Mesothelial cell of epicardium (in vitro differentiated cells): Measurements from ENCODE around the gene SFR1. TPM values are rescaled to one million over a fixed set of nuclear protein-coding genes. Genes with fewer than 3 reads are reported as not detected.

Experiments used
- DNase-seq, 2 experiments: peaks; one replicate each; pipeline ENCODE4 v3.0.0; 2021; ENCODE audit warnings: low spot score in 2 of 2; ENCODE audit not compliant: unreplicated experiment in 2 of 2
- H3K27ac Mint-ChIP-seq: 2 replicates; pipeline ENCODE4 v1.8.0; 2021; ENCODE audit warnings: mixed read lengths
- H3K27me3 Mint-ChIP-seq: 2 replicates; pipeline ENCODE4 v1.8.0; 2021; ENCODE audit warnings: low read depth, mixed read lengths
- H3K36me3 Mint-ChIP-seq: 2 replicates; pipeline ENCODE4 v1.8.0; 2021; ENCODE audit warnings: mixed read lengths
- H3K4me1 Mint-ChIP-seq: 2 replicates; pipeline ENCODE4 v1.8.0; 2021; ENCODE audit warnings: mixed read lengths
- H3K4me3 Mint-ChIP-seq: 2 replicates; pipeline ENCODE4 v1.8.0; 2021; ENCODE audit warnings: mild to moderate bottlenecking, moderate library complexity, mixed read lengths
- H3K9me3 Mint-ChIP-seq: 2 replicates; pipeline ENCODE4 v1.8.0; 2021; ENCODE audit warnings: mixed read lengths
- total RNA-seq: library from RNA; stranded (reverse); gene quantifications from 3 replicates; pipeline ENCODE4 v1.2.1, GENCODE V29; 2021
- TF ChIP-seq, protein P1 (sequence below): fragments of 200-600 bp; sonication (generic); IDR thresholded peaks from one replicate; pipeline ENCODE4 v1.5.0; 2021; ENCODE audit warnings: antibody characterized with exemption; ENCODE audit not compliant: unreplicated experiment

The SFR1 gene, protein sequence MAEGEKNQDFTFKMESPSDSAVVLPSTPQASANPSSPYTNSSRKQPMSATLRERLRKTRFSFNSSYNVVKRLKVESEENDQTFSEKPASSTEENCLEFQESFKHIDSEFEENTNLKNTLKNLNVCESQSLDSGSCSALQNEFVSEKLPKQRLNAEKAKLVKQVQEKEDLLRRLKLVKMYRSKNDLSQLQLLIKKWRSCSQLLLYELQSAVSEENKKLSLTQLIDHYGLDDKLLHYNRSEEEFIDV
- total RNA-seq, result 6.4 to 7.5 TPM (median 7.3 TPM) in 3 replicates

DNA sequence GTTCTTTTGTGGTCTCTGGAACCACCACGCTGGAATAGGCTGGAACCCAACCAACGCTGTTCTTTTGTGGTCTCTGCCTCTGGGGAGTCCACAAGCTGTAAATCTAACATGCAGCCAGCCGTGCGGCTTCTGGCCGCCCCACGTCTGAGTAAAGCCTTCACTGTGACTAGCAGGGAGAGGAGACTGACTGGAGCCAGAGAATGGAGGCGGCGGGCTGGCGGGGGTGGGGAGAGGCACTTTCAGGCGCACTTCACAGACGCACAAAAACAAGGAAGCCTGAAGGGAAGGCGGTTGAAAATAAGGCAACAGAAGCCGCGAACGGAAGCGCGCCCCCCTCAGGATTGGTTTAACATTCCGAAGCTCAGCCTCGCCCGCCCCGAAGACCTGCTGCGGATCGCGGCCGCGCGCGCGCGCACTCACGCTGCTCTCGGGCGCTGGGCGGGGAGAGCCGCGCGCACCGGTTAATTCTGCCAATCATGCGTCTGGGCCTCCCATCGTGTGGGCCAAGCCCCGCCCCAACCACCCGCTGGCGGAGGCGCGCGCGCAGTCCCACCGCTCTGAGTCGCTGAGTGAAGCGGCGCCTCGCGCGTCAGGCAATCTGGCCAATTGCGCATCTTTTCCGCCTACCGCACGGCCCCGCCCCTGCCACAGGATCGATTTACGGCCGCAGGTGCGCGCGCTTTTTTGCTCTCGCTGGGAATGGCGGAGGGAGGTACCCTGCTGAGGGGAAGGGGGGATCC, at the start of gene SFR1:
SFR1 (plus strand) TSS at position 687 of the 740 bp plus-strand sequence; CDS start at position 700, 13 bp downstream.
- Mint-ChIP-seq H3K9me3 (no peaks in the 10 kb centered on the region), H3K27me3 (no peaks in the 10 kb centered on the region), H3K27ac (peak within 1 kb of the TSS; percentile 100), H3K4me1 (peaks cover 35% of the 10 kb centered on the region), H3K4me3 (peak within 1 kb of the TSS; percentile 90), H3K36me3 (peaks cover 4% of the 10 kb centered on the region)
- DNase-seq, result peak; percentile 97 to 98
- TF ChIP-seq, protein P1, sequence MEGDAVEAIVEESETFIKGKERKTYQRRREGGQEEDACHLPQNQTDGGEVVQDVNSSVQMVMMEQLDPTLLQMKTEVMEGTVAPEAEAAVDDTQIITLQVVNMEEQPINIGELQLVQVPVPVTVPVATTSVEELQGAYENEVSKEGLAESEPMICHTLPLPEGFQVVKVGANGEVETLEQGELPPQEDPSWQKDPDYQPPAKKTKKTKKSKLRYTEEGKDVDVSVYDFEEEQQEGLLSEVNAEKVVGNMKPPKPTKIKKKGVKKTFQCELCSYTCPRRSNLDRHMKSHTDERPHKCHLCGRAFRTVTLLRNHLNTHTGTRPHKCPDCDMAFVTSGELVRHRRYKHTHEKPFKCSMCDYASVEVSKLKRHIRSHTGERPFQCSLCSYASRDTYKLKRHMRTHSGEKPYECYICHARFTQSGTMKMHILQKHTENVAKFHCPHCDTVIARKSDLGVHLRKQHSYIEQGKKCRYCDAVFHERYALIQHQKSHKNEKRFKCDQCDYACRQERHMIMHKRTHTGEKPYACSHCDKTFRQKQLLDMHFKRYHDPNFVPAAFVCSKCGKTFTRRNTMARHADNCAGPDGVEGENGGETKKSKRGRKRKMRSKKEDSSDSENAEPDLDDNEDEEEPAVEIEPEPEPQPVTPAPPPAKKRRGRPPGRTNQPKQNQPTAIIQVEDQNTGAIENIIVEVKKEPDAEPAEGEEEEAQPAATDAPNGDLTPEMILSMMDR, result peak; percentile 70

DNA sequence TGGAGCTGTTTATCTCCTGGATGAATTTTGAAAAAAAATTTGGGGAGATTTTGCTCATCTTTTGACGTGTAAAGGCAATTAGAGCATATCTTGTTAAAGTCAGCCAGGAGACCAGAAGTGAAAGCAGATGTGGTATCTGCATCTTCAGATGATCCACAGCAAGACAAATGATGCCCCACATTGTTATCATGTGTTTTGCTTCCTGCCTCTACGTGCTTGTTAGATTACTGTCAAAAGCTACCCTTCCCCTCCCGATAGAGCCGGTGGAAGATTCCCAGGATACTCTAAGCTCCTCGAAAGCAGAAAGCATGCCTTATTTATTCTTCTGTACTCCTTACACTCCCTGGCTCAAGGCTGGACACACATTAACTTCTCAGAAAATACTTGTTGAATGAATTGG, 49.2 kb upstream of the SFR1 start:
- H3K36me3 Mint-ChIP-seq, result no peaks in the 10 kb centered on the region
- peaks cover 8% of the 10 kb centered on the region for H3K4me1 Mint-ChIP-seq
- DNase-seq, result no peak
- H3K27me3 Mint-ChIP-seq, result peaks cover 8% of the 10 kb centered on the region
- TF ChIP-seq, protein P1, result no peak
- H3K4me3 Mint-ChIP-seq, result no peak overlapping the region
- H3K27ac Mint-ChIP-seq, result no peak overlapping the region
- no peaks in the 10 kb centered on the region for H3K9me3 Mint-ChIP-seq

GRCh38 chr10:104074505-104074904, 47.5 kb upstream of the SFR1 start:
- H3K4me3 Mint-ChIP-seq, result no peak overlapping the region
- peaks cover 8% of the 10 kb centered on the region for H3K27me3 Mint-ChIP-seq
- H3K9me3 Mint-ChIP-seq, result no peaks in the 10 kb centered on the region
- TF ChIP-seq, protein P1, result no peak
- no peaks in the 10 kb centered on the region for H3K36me3 Mint-ChIP-seq
- no peak for DNase-seq
- peaks cover 2% of the 10 kb centered on the region for H3K4me1 Mint-ChIP-seq
- H3K27ac Mint-ChIP-seq, result no peak overlapping the region

DNA sequence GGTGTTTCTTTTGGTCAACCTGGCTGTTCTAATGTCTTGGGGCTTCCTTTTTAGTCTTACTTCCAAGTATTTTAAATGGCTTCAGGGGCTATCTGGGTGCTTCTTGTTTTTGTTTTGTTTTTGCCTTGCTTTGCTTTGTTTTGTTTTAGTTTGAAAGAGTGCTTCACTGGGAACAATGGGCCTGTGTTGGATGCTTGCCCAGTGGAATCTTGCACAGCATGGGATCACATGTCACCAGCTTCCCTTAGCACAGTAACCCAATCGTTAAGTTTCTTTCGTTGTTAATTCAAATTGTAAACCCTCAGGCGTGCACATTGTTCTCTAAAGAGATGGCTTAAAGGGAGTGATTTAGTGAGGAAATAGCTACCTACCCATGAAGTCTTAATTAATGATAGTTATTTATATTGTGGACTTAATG, 45.2 kb upstream of the SFR1 start:
- Mint-ChIP-seq H3K27ac (no peak overlapping the region), H3K36me3 (no peaks in the 10 kb centered on the region), H3K9me3 (no peaks in the 10 kb centered on the region), H3K4me1 (peaks cover 13% of the 10 kb centered on the region), H3K4me3 (no peak overlapping the region), H3K27me3 (peaks cover 2% of the 10 kb centered on the region)
- TF ChIP-seq, protein P1, result no peak
- no peak for DNase-seq

- Mint-ChIP-seq H3K27me3 (peaks cover 2% of the 10 kb centered on the region), H3K4me3 (no peak overlapping the region), H3K27ac (no peak overlapping the region), H3K4me1 (peaks cover 18% of the 10 kb centered on the region), H3K36me3 (no peaks in the 10 kb centered on the region), H3K9me3 (no peaks in the 10 kb centered on the region)
- DNase-seq, result no peak
- TF ChIP-seq, protein P1, result no peak
These were observed 44.7 kb upstream of the SFR1 start for GRCh38 chr10:104077247-104077646.
